Muscle of arm (tissue), 12 donors: ENCODE measurements around the gene HFM1. TPM values are rescaled to one million over a fixed set of nuclear protein-coding genes. Genes with fewer than 3 reads are reported as not detected.
"Not testable (repeated sequence)": the region's sequence is repeated elsewhere in the genome, so short reads cannot be mapped to it uniquely, and the experiment has no call there.

ENCODE experiments used
- DNase-seq: peaks from one replicate; pipeline ENCODE4 v3.0.0-alpha.2; 2013
- polyA plus RNA-seq, 12 donors: library from polyadenylated mRNA; unstranded; fragments of 120-200 nt; gene quantifications; one replicate each; pipeline ENCODE4 v1.2.1, GENCODE V29; 2013; ENCODE audit not compliant: insufficient read length in 12 of 12

The HFM1 gene
- polyA plus RNA-seq, 12 donors, result 1.4 to 4.8 (median 2.8) TPM; not detected in 1

- no peak for DNase-seq
These were observed 22.8 kb downstream of the HFM1 start for GRCh38 chr1:91381844-91382243.

GRCh38 chr1:91374086-91374485, 30.6 kb downstream of the HFM1 start:
- no peak for DNase-seq

DNA sequence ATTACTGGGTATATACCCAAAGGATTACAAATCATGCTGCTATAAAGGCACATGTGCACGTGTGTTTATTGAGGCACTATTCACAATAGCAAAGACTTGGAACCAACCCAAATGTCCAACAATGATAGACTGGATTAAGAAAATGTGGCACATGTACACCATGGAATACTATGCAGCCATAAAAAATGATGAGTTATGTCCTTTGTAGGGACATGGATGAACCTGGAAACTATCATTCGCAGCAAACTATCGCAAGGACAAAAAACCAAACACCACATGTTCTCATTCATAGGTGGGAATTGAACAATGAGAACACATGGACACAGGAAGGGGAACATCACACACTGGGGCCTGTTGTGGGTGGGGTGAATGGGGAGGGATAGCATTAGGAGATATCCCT, 32.4 kb downstream of the HFM1 start:
- DNase-seq, result not testable (repeated sequence)

GRCh38 chr1:91349524-91349923, 55.1 kb downstream of the HFM1 start:
- DNase-seq, result no peak

GRCh38 chr1:91346824-91347223, 57.8 kb downstream of the HFM1 start:
- DNase-seq, result no peak

DNA sequence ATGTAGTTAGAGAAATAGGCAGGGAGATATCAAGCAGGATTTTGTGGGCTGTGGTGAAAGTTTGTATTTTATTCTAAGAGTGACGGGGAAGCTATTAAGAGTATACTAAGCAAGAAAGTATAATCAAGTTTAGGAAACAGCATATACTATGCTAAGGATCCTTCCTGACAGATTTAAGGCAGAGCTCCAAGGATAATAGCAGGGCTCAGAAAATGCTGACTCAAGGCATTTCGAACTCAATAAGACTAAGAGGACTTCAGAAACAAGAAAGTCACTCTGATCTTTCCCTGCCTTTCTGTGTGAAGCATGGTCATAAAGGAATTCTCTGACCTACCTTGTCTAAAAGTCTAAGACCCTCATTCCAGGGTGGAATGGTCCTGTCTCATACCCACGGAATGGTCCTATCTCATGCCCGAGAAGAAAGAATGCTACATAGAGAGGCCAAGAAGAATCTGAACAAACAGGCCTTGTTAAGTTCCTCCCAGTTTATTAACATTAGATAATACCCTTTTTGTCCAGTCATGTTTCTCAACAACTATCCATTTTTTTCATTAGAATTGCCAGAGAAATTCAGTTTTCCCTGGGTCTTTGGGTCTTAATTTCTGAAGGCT, 59.1 kb downstream of the HFM1 start:
- no peak for DNase-seq

GRCh38 chr1:91338501-91338900, 66.1 kb downstream of the HFM1 start:
- no peak for DNase-seq

GRCh38 chr1:91335603-91336002, 69.0 kb downstream of the HFM1 start:
- DNase-seq, result no peak

GRCh38 chr1:91334856-91335255, 69.8 kb downstream of the HFM1 start:
- DNase-seq, result no peak

- no peak for DNase-seq
These were observed 79.2 kb downstream of the HFM1 start for GRCh38 chr1:91325456-91325855.

- no peak for DNase-seq
These were observed 90.0 kb downstream of the HFM1 start for GRCh38 chr1:91314643-91315042.

GRCh38 chr1:91311672-91312071, 93.0 kb downstream of the HFM1 start:
- DNase-seq, result no peak

GRCh38 chr1:91308544-91308943, 96.1 kb downstream of the HFM1 start:
- DNase-seq, result no peak

- no peak for DNase-seq
These were observed 96.7 kb downstream of the HFM1 start for GRCh38 chr1:91307784-91308409.

DNA sequence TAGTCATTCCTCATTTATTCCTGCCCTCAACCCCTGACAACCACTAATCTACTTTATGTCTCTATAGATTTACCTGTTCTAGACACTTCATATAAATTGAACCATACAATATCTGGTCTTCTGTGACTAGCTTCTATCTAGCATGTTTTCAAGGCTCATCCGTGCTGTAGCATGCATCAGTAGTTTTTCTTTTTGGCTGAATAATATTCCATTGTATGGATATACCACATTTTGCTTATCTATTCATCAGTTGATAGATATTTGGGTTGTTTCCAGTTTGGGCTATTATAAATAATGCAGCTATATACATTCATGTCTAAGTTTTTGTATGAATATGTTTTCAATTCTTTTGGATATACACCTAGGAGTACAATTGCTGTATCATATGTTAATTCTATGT, 101.5 kb downstream of the HFM1 start:
- DNase-seq, result no peak

GRCh38 chr1:91288843-91289553, 115.6 kb downstream of the HFM1 start:
- DNase-seq, result not testable (repeated sequence)

DNA sequence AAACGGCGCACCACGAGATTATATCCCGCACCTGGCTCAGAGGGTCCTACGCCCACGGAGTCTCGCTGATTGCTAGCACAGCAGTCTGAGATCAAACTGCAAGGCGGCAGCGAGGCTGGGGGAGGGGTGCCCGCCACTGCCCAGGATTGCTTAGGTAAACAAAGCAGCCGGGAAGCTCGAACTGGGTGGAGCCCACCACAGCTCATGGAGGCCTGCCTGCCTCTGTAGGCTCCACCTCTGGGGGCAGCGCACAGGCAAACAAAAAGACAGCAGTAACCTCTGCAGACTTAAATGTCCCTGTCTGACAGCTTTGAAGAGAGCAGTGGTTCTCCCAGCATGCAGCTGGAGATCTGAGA, 117.7 kb downstream of the HFM1 start:
- DNase-seq, result not testable (repeated sequence)

- not testable (repeated sequence) for DNase-seq
These were observed 118.2 kb downstream of the HFM1 start for GRCh38 chr1:91286259-91286961.

GRCh38 chr1:91283421-91283726, 121.3 kb downstream of the HFM1 start:
- no peak for DNase-seq

GRCh38 chr1:91282695-91283420, 121.8 kb downstream of the HFM1 start:
- peak; percentile 71 for DNase-seq

- DNase-seq, result no peak
These were observed 122.9 kb downstream of the HFM1 start for GRCh38 chr1:91281782-91282181.

GRCh38 chr1:91278754-91279153, 125.9 kb downstream of the HFM1 start:
- peak; percentile 15 for DNase-seq
